Right renal cortex interstitium (tissue), 3 donors: Measurements from ENCODE around the gene LIX1L. TPM values are rescaled to one million over a fixed set of nuclear protein-coding genes. Genes with fewer than 3 reads are reported as not detected.

ENCODE experiments used
- DNase-seq, 3 donors: peaks; one replicate each; pipeline ENCODE4 v3.0.0-alpha.2; 2013; ENCODE audit warnings: low read depth in 3 of 3, low spot score in 2 of 3
- polyA plus RNA-seq, 3 donors: library from polyadenylated mRNA; unstranded; fragments of 120-200 nt; gene quantifications; one replicate each; pipeline ENCODE4 v1.2.1, GENCODE V29; 2013; ENCODE audit not compliant: insufficient read length in 3 of 3

The LIX1L gene
- polyA plus RNA-seq, 3 donors = 24.3 to 26.2 (median 25.3) TPM

- no peak for DNase-seq
These were observed 28.0 kb upstream of the LIX1L start for GRCh38 chr1:145985502-145986439.

DNA sequence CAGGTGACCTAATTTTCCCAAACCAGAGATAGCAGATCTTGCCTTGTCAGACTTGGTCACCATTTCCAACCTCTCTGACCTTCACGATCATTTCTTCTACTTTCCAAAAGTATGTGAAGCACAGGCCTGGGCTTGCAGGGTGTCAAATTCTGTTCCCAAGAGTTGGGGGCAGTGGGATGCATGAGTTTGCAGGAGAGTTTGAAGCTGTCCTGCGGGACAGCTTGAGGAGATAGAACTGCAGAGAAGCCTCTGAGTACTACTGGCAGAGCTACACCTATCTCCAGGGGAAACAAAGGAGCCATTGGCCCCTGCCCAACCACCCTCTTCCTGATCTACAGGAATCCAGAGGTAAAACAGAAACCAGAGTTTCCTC, 27.3 kb upstream of the LIX1L start:
- DNase-seq = no peak

DNA sequence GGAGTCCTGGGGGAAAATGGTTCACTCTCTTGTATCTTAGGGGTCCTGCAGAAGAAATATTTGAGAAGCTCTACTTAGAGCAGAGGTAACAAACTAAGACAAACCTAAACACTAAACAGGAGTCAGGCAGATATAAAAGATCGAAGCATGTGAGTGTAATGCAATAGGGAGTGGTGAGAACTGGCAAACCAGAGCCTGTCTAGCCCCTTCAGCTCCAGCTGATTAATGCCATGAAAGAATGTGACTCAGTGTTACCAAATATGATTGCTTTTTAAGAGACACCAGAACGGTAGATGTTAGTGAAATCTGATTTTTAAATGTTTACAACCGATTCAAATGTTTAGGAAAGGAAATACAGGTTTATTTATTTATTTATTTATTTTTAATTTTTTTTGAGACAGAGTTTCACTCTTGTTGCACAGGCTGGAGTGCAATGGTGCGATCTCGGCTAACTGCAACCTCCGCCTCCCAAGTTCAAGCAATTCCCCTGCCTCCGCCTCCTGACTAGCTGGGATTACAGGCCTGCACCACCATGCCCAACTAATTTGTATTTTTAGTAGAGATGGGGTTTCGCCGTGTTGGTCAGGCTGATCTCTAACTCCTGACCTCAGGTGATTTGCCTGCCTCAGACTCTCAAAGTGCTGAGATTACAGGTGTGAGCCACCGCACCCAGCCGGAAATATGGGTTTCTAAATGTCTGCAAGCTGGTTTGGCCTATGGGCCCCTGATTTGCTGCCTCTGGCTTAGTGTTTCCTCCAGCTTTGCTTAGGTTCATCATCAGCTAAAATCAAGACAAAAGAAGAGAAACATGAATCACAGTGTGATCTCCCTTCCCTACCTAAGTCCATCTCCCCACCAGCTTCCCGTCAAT, 26.4 kb upstream of the LIX1L start:
- no peak for DNase-seq

DNA sequence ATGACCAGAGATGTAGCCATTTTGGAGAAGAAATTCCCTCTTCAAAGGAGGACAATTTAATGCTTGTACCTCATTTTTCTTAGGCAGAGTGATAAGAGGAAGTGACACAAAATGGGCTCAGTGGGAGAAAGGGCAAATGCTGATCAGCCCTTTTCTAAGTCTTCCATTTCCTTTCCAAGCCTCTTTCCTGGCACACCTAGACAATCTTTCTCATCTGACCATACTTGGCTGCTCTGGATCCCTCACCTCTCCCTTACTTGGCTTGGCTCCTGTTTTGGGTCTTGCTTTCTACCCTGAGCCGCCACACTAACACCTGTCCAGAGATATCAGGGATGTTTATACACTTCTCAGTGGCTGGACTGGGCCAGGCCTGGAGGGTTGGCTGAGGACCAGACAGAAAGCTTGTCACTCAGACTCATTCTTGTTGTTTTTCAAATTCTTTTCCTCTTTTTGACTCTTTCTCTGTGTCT, 25.4 kb upstream of the LIX1L start:
- DNase-seq = no peak

GRCh38 chr1:145982010-145982723, 24.4 kb upstream of the LIX1L start:
- DNase-seq = no peak

GRCh38 chr1:145980457-145980994, 22.7 kb upstream of the LIX1L start:
- DNase-seq = no peak

DNA sequence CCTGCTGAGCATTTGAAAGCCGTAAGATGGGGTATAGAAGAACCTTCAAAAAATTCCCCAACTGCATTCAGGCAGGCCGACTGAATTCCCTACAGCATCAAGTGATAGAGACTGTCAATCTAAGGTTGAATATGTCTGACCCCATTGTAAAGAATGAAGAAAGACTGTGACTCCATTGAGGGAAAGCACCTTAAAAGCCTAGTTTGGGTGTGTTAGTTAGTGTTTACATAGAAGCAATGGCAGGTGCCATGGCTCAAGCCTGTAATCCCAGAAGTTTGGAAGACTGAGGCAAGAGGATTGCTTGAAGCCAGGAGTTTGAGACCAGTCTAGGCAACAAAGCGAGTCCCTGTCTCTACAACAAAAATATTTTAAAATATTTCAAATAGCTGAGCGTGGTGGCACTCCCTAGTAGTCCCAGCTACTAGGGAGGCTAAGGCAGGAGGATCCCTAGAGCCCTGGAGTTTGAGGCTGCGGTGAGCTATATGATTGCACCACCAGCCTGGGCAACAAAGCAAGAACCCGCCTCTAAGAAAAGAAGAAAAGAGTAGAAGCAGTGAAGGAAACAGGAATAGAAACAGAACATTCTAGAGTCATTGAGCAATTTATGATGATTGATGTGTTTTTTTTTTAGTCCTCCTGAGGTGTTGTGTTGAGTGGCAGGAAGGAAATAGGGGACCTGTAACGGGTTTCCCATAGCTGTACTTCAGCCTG, 22.1 kb upstream of the LIX1L start:
- no peak for DNase-seq

DNA sequence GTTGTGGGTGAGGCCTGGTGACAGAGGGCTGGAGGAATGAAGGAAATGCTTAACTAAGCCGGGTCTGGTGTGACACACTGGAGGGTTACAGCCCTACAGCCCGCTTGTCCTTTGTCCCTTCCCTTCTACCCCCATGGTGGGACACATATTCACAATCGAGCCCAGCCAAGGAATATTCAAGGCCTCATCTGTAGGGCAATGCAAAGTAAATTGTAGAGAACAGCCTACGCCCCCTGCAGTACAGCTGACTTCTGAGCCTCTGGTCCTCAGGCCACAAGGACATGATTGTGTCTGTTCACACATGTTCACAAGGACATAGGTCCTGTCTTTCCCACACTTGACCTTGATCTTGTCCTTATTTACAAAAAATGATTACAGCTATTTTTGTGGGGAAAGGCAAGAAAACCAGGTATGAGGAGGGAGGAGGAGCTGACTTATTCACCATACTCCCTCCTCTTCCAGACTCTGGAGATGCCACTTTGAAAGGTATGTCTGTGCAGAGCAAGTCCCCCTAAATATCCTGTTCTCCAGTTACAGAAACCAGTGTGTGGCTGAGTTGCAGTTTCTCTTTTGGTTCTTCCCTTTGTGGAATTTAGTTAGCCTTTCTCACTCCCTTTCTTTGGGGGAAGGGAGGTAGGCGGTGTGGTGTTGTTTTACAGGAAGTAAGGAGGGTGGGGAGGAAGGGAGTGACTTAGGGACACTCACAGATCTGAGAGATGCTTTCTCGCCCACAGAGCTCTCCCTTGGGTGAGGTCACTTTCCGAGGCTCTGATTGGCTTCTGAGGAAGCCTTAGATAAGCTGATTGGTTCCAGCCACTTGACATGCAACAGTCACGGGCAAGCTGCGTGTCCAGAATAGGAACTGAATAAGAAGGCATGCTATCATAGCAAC, 21.3 kb upstream of the LIX1L start:
- DNase-seq = peak; percentile 95 to 98 (median 97)

DNA sequence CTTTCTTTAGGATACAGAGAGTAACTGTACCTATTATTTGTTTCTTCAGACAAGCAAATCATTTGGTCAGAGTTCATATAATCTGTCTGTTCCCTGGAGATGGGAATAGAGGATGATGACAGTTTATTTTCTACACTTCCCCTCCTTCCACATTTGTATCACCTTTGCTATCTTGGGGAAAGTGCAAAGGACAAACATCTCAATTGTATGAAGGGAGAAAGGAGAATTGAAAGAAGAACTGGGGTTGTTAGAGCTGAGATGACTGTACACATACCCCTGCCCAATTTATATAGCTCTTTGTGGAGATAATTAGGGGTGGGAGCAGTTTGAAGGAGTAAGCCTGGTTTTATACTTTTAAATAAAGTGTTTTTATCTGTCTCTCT, 20.6 kb upstream of the LIX1L start:
- DNase-seq = no peak

DNA sequence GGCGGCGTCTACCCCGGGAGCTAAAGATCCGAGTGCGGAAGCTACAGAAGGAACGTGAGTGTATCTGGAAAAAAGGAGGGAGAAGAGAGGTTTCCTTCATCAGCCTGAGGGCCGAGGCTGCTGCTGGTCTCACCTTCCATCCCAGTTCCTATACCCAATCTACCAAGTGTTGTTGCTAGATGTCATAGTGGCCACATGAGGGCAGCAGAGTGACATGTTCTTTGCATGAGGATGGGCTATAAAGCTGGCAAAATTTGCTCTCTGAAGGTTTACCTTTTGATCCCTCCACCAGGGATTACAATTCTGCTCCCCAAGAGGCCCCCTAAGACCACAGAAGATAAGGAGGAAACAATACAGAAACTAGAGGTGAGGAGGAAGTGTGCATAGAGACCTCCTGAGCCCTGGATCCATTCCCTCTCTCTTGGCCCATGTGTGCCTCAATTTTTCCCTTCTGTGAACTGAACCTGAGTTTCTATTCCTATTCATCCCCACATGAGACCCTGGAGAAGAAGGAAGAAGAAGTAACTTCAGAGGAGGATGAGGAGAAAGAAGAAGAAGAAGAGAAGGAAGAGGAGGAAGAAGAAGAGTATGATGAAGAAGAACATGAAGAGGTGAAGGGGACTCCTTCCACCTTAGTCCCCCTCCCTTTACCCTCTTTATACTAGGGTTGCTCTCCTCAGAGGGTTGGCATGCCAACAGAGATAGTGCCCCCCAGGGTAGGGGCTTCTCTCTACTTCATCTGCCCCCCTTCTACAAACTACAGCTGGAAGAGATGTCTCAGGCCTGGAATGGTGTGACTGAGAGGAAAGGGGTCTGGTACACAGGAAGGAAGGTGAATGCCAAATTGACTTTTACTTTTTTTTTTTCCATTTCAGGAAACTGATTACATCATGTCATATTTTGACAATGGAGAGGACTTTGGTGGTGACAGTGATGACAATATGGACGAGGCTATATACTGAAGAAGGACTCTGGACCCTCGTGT, 20.0 kb upstream of the LIX1L start:
- peak in 1 of 3 donors; percentile 77 for DNase-seq

DNA sequence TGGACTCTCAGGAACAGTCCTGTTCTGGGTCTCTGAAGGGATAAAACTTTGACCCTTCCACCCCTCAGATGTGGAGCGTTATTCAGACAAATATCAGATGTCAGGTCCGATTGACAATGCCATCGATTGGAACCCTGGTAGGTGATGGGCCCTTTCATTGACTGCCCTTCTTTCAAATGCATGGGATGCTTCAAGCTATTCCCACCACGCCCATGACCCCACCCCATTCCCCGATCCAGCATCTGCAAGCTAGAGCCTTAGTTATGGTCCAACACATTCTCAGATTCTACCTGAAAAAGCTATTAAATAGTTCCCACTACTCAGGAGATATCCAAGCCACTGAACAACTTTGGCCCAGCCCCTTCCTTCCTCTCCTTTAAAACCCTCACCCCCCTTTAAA, 19.2 kb upstream of the LIX1L start:
- DNase-seq = no peak

- DNase-seq = no peak
These were observed 17.4 kb upstream of the LIX1L start for GRCh38 chr1:145975216-145975615.

DNA sequence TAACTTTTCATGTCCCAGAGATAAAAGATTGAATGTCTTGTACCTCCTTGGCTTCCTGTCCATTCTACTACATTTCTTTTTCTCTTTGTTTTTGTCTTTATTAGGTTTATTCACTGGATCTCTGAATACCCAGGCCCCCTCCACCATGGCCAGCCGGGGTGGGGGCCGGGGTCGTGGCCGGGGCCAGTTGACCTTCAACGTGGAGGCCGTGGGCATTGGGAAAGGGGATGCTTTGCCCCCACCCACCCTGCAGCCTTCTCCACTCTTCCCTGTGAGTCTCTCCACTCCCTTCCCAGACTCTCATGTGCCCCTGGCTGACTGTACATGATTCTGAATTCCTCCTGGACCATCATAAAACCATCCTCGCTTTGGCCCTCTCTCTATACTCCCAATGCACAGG, 16.9 kb upstream of the LIX1L start:
- DNase-seq = no peak

- no peak for DNase-seq
These were observed 14.8 kb upstream of the LIX1L start for GRCh38 chr1:145972580-145972979.

DNA sequence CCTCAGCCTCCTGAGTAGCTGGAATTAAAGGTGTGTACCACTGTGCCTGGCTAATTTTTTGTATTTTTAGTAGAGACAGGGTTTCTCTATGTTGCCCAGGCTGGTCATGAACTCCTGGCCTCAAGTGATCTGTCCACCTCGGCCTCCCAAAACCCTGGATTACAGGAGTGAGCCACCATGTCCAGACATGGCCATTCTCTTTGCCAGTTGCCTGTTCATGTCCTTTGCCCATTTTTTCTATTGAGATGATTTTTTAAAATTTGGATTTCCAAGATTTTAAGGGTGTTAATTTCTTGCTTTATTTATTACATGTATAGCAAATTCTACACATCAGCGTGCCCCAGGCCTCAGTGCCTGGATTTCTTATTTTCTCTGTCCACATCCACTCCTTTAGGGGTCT, 9.5 kb upstream of the LIX1L start:
- DNase-seq = no peak

DNA sequence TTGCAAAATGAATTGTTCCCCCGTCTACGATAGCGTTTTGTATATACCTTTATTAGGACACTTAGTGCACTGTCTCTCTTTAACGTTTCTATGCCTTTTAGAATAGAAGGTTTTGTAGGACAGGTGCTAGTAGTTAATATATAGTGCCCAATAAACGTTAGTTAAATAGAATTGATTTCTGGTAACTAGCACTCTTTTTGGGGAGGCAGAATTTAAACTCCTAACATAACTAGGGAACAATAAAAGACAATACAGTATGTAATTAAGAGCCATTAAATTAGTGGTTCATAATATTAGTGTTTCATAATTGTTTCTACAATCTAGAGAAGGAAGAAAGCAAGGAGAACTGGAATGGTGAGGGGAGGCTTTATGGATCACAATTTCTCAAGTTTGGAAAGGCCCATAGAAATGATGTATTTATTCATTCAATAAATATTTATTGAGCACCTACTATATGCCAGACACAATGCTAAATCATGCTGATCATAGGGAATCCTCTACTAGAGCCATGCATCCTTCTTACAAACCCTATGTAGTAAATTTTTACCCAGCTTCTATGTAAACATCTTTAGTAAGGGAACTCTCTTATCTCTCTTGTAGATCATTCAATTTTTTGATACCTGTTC, 7.4 kb upstream of the LIX1L start:
- DNase-seq = no peak
